ENCODE results near the gene POU2AF1. TPM values are rescaled to one million over a fixed set of nuclear protein-coding genes. Genes with fewer than 3 reads are reported as not detected.

Gene POU2AF1
- total RNA-seq, 1 donor from 2014 or later = not detected

DNA sequence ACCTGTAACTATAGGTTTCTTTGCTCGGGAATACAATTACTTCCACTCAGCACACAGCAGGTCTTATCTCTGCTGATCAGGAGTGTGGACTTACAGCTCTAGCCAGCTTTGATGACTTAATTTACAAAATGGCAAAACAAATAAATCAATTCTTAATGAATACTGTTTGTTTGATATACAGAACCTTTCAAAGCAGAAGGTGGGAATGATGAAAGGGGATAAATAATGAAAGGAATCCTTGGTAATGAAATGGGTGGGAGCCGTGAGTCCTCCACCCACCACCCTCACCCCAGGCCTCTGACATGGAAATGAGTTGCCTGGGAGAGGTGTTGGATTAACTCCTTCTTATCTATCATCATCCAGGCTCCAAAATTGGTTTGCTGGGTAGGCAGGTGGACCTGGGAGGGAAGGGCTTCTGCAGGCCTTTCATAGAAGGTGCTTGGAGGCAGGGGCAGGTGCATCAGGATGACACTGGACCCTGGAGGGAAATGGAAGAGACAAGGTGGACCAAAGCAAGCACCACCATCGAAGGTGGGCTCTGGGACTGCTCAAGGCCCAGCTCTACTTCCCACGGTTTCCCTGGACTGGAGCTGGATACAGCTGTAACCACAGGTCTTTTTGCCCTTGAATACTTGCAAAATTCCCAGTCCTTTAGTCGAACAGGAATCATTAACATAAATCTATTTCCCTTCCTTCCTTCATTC, 23.0 kb downstream of the POU2AF1 start:
- H3K36me3 Mint-ChIP-seq (ENCODE audit: unreplicated experiment) = no peaks in the 10 kb centered on the region
- H3K9me3 Mint-ChIP-seq (ENCODE audit: unreplicated experiment) = peaks cover 4% of the 10 kb centered on the region
- TF ChIP-seq, protein P1, sequence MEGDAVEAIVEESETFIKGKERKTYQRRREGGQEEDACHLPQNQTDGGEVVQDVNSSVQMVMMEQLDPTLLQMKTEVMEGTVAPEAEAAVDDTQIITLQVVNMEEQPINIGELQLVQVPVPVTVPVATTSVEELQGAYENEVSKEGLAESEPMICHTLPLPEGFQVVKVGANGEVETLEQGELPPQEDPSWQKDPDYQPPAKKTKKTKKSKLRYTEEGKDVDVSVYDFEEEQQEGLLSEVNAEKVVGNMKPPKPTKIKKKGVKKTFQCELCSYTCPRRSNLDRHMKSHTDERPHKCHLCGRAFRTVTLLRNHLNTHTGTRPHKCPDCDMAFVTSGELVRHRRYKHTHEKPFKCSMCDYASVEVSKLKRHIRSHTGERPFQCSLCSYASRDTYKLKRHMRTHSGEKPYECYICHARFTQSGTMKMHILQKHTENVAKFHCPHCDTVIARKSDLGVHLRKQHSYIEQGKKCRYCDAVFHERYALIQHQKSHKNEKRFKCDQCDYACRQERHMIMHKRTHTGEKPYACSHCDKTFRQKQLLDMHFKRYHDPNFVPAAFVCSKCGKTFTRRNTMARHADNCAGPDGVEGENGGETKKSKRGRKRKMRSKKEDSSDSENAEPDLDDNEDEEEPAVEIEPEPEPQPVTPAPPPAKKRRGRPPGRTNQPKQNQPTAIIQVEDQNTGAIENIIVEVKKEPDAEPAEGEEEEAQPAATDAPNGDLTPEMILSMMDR (IDR thresholded peaks at IDR 0.05; ENCODE audit: partially characterized antibody, unreplicated experiment) = no peak
- no peak overlapping the region for H3K4me3 Mint-ChIP-seq (ENCODE audit: unreplicated experiment)
- no peaks in the 10 kb centered on the region for H3K4me1 Mint-ChIP-seq (ENCODE audit: low read depth, unreplicated experiment)
- DNase-seq = no peak
- H3K27ac Mint-ChIP-seq (ENCODE audit: unreplicated experiment) = no peak overlapping the region
- no peaks in the 10 kb centered on the region for H3K27me3 Mint-ChIP-seq (ENCODE audit: unreplicated experiment)

DNA sequence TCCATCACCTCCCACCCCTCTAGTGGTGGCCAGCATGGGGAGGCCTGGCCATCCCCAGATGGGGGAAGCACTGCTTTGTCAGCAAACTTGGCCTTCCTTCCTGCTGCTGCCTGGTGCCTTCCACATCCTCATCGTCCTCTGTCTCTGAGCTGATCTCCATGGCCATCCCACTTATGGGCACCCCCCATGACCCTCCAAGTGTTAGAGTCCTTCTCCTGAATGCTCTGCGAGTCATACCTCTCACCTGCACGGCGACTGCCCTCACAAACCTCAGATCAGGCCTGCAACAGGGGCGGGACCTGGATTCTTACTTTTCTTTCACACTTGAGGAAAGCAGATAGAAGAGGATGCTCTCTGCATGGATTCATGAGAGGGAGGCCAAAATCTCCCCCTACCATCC, 24.0 kb downstream of the POU2AF1 start:
- H3K36me3 Mint-ChIP-seq (ENCODE audit: unreplicated experiment) = no peaks in the 10 kb centered on the region
- peaks cover 4% of the 10 kb centered on the region for H3K9me3 Mint-ChIP-seq (ENCODE audit: unreplicated experiment)
- H3K4me3 Mint-ChIP-seq (ENCODE audit: unreplicated experiment) = no peak overlapping the region
- TF ChIP-seq, protein P1 (IDR thresholded peaks at IDR 0.05; ENCODE audit: partially characterized antibody, unreplicated experiment) = no peak
- H3K27me3 Mint-ChIP-seq (ENCODE audit: unreplicated experiment) = no peaks in the 10 kb centered on the region
- H3K4me1 Mint-ChIP-seq (ENCODE audit: low read depth, unreplicated experiment) = no peaks in the 10 kb centered on the region
- no peak for DNase-seq
- no peak overlapping the region for H3K27ac Mint-ChIP-seq (ENCODE audit: unreplicated experiment)

DNA sequence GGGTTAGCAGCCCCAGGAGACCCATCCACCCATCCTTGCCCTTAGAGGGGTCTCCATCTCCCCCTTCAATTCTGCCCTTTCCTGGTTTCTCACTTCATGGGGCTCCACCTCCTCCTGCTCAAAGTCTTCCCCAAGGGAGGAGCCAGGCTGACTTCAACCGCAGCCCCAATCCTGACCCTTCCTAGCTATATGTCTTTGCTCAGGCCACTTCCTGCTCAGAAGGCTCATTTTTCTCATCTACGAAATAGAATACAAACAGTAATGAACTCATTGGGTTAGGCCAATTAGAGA, 24.5 kb downstream of the POU2AF1 start:
- Mint-ChIP-seq H3K27ac (ENCODE audit: unreplicated experiment) (no peak overlapping the region), H3K9me3 (ENCODE audit: unreplicated experiment) (peaks cover 4% of the 10 kb centered on the region), H3K4me3 (ENCODE audit: unreplicated experiment) (no peak overlapping the region), H3K36me3 (ENCODE audit: unreplicated experiment) (no peaks in the 10 kb centered on the region), H3K4me1 (ENCODE audit: low read depth, unreplicated experiment) (no peaks in the 10 kb centered on the region), H3K27me3 (ENCODE audit: unreplicated experiment) (no peaks in the 10 kb centered on the region)
- TF ChIP-seq, protein P1 (IDR thresholded peaks at IDR 0.05; ENCODE audit: partially characterized antibody, unreplicated experiment) = no peak
- no peak for DNase-seq

DNA sequence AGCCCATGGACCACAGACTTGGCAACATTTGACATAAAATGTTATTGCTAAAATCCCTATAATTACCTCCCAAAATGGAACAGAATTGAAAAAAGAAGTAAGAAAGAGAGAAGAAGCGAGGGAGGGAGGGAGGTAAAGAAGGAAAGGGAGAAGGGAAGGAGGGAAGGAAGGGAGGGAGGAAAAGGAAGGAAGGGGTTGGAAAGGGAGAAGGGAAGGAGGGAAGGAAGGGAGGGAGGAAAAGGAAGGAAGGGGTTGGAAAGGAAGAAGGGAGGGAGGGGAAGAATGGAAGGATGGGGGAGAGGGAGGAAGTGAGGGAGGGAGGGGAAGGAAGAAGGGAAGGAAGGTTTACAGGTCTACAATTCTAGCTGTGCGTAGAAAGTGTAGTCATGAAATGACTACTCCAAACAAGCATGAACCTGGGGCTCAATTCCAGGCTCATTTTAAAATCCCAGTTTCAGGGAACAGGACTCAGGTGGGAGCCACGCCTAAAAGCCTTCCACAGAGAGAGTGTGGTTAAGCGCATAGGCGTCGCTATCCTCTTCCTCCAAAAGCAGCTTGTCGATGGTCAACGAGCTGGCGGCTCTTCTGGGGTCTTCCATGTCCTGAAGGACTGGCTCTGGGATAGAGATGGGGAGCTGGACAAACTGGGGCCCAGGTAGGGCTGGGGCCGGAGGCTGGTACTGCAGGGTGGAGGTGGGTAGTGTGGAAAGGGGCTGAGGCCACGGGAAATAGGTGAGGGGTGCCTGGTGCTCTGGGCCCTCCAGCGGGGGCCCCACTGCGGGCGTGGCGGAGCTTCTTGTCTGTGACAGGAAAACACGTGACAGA, 25.1 kb downstream of the POU2AF1 start:
- H3K27me3 Mint-ChIP-seq (ENCODE audit: unreplicated experiment) = no peaks in the 10 kb centered on the region
- H3K9me3 Mint-ChIP-seq (ENCODE audit: unreplicated experiment) = peaks cover 4% of the 10 kb centered on the region
- no peak for DNase-seq
- H3K4me1 Mint-ChIP-seq (ENCODE audit: low read depth, unreplicated experiment) = no peaks in the 10 kb centered on the region
- H3K4me3 Mint-ChIP-seq (ENCODE audit: unreplicated experiment) = no peak overlapping the region
- no peak overlapping the region for H3K27ac Mint-ChIP-seq (ENCODE audit: unreplicated experiment)
- TF ChIP-seq, protein P1 (IDR thresholded peaks at IDR 0.05; ENCODE audit: partially characterized antibody, unreplicated experiment) = no peak
- H3K36me3 Mint-ChIP-seq (ENCODE audit: unreplicated experiment) = no peaks in the 10 kb centered on the region
